Loucy (cell line): ENCODE data around the gene ZNF831.

Experiments
- CTCF ChIP-seq: fragments of 200-600 bp; sonication (generic); conservative IDR thresholded peaks from 2 replicates; pipeline ENCODE4 v1.5.1; 2014; ENCODE audit warnings: mild to moderate bottlenecking, antibody characterized with exemption, low read length
- EZH2phosphoT487 ChIP-seq: fragments of 200-600 bp; IDR thresholded peaks from 2 replicates; pipeline ENCODE4 v1.6.1; 2018; ENCODE audit warnings: antibody characterized with exemption, mild to moderate bottlenecking, moderate library complexity, borderline replicate concordance

DNA sequence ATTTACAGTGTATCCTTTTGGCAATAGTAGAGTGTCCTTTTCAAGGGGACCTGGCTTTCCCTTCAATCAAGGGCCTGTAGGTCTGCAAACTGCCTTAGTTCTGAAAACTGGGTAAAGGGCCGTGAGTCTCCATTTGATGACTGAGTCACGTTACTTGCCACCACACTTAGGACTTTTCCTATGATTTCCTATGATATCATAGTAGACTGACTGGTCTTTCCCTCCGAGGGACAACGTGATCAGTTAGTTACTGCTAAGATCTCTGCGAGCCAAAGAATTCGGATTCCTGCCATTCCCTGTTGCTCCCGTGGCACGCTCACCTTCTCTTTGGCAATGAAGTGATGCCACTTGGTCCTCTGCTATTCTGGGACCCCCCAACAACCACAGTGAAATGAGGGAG is 8.4 kb downstream of the ZNF831 start:
- no peak for TF ChIP-seq CTCF
- no peak for TF ChIP-seq EZH2phosphoT487
